Measurements from ENCODE around the gene NEO1.

Gene NEO1, protein sequence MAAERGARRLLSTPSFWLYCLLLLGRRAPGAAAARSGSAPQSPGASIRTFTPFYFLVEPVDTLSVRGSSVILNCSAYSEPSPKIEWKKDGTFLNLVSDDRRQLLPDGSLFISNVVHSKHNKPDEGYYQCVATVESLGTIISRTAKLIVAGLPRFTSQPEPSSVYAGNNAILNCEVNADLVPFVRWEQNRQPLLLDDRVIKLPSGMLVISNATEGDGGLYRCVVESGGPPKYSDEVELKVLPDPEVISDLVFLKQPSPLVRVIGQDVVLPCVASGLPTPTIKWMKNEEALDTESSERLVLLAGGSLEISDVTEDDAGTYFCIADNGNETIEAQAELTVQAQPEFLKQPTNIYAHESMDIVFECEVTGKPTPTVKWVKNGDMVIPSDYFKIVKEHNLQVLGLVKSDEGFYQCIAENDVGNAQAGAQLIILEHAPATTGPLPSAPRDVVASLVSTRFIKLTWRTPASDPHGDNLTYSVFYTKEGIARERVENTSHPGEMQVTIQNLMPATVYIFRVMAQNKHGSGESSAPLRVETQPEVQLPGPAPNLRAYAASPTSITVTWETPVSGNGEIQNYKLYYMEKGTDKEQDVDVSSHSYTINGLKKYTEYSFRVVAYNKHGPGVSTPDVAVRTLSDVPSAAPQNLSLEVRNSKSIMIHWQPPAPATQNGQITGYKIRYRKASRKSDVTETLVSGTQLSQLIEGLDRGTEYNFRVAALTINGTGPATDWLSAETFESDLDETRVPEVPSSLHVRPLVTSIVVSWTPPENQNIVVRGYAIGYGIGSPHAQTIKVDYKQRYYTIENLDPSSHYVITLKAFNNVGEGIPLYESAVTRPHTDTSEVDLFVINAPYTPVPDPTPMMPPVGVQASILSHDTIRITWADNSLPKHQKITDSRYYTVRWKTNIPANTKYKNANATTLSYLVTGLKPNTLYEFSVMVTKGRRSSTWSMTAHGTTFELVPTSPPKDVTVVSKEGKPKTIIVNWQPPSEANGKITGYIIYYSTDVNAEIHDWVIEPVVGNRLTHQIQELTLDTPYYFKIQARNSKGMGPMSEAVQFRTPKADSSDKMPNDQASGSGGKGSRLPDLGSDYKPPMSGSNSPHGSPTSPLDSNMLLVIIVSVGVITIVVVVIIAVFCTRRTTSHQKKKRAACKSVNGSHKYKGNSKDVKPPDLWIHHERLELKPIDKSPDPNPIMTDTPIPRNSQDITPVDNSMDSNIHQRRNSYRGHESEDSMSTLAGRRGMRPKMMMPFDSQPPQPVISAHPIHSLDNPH (N-terminal part only)
- total RNA-seq, result 23.4 to 24.8 reads per million in 2 donors

DNA sequence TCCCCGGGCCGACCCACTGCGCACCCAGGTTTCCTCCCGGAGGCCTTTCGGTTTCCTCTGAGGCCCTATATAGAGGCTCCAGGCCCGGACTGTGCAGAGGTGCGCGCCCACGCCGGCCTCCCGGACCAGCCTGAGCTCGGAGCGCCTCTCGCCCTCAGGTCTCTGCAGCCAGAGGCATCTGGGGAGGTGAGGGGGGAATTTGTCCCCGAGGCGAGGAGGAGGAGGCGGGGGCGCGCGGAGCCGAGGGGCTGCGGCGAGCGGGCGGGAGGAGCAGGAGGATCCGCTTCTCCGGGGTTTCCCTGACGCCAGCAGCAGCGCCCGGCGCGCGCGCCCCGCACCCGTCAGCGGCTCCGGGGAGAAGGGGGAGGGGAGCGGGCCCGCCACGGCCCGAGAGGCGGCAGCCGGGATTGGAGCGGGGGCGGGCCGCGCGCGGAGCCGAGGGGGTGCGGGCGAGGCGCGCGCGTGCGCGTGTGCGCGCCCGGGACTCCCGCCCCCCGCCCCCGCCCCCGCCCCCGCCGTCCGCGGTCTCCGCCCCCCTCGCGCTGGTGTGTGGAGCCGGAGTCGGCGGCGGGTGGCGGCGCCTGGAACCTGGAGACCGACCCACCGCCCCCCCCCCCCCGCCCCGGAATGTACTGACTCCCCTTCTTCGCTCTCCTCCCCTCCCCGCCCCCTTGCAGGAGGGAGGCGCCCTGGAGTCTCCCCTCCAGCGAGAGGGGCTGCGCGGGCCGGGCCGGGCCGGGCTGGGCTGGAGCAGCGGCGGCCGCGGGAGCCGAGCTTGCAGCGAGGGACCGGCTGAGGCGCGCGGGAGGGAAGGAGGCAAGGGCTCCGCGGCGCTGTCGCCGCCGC is at the start of gene NEO1:
Gene NEO1, plus strand, starts transcription at position 657 of the 846 bp plus-strand sequence. CDS start 213 bp downstream, outside the sequence.
- peak; percentile 73 for DNase-seq

DNA sequence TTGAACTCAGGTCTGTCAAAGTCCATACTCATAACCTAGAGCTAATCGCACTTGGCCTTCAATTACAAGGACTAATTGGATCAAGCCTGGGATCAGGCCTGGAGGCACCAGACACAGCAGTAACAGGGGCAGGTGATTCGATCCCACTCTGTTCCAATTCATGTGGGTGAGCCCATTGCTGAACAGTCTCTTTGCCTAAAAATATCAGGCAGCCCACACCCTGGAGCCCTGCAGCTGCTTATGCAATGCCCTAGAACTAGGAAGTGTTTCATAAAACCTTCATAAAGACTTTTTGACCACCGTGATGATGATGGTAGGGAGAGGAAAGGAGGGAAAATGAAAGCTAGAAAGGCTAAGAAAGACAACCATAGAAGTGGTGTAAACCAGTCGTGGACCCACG is 47.8 kb upstream of the NEO1 start:
- DNase-seq, result no peak

DNA sequence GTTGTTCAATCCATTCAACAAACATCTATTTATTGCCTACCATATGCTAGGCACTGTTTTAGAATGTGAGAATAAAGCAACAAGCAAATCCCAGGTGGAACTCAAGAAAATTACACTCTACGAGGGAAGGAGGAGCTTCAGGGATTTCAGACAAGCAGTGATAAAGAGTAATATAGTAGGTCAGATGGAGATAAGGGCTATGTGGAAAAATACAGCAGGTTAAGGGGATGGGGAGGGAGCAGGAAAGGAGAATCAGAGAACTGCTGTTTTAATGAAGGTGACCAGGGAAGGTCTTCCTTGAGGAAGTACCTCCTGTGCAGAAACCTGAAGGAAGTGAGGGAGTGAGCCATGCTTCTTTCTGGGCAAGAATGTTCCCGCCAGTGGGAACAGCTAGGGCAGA is 47.2 kb upstream of the NEO1 start:
- no peak for DNase-seq

DNA sequence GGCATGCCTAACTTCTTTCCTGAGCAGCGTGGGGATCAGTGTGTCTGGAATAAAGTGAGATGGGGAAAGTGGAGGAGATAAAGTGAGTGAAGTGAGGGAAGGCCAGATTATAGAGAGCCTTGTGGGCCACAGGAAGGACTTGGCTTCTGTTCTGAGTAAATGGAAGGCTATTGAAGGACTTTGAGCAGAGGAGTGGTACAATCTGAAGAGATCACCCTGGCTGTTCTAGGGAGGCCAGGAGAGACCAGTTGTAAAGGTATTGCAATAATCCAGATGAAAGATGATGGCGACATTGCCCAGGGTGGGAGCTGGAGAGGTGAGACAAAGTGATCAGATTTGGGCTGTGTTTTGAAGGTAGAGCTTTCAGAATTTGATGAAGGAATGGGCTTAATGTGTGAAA is 46.8 kb upstream of the NEO1 start:
- DNase-seq, result no peak

DNA sequence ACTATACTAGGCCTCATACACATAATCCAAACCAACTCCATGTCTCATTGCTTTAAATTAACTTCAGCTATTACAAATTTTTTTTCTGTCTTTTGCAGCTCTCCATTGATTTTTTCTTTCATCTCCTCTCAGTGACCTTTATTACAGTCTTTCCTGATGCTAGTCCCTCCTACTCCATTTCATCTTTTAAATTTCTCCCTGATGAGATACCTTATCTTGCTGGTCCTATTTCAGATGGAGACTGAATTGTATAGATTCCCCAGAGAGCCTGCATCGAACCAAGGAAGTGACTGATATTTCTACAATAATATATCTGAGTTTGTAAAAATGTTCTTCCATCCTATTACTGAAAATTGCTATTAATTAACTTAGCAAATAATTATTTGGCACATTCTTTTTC is 45.7 kb upstream of the NEO1 start:
- DNase-seq, result no peak

DNA sequence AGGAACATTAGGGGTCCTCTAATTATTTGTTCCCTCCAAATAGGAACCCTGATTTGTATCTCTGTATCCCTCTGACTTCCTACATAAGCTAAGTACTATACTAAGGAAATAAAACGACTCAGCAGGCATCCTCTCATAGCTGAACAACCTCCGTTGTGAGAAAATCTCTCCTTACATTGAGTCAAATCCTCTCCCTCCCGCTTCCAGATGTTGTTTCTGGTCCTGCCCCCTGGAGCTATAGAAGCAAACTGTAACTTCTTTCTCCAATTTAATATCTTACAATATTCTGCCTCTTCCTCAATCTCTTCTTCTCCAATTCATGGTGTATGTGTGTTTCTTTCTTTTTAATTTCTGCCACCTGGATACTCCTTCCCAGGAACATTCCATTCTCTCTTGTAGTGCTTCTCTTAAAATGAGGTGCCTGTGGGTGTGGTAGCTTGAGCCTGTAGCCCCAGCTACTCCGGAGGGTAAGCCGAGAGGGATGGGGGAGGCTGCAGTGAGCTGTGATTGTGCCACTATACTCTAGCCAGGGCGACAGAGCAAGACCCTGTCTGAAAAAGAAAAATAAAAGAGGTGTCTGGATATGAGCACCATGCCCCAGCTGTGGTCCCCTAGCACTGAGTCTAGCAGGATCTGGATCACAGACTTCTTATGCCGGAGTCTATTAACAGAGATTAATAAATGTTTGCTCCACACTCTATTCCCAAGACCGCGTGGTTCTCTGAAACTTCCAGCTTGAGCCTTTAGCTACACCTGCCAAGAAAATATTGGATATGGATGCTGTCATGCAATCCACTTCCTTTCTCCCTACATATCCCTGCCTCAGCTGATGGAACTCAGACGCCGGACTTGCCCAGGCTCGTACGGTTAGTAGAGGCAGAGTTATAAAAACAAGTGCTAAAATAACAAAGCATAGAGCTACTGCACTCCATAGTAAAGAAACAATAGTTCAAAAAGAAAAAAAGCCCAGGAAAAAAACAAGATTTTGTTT is 42.9 kb upstream of the NEO1 start:
- DNase-seq, result no peak

DNA sequence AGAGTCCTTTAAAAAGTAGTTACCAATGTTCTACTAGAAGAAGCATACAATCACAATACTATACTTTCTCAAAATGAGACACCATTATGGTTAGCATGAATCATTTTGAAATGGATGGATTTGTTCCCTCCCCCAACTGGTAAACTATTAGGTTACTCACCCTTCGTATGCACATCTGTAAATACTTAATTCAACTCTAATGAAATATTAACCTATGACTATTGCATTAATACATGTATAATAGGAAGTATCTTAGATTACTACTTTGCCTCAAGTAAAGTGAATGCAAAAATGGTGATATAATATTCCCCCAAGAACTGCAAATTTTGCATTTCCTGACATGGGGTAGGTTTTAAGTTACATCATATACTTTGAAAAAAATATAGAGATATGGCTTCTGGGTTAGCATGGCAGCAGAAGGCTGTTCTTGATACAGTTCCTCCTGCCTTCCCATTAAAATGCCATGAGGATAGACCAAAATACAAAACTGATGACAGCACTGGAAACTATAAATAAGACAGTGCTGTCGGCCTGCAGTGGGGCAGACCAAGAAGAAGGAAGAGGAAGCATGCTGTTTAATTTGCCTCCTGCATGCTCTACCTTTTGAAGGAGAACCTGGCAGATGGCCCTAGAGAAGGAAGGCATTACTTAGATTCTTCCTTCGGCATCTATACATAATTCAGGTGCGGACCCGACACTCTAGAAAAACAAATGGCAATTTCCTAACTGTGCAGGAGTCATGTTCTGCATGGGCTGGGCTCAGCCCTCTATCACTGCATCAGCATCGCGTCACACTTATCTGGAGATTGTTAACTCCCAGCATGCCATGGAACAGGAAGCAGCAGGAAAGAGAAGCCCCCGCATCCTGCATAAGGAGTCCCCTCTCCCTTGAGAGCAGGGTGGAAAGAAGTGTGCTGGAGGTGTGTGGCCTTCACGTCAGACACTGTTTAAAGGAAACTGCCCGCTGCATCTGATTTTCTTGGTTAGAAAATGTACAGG is 41.8 kb upstream of the NEO1 start:
- DNase-seq, result no peak

DNA sequence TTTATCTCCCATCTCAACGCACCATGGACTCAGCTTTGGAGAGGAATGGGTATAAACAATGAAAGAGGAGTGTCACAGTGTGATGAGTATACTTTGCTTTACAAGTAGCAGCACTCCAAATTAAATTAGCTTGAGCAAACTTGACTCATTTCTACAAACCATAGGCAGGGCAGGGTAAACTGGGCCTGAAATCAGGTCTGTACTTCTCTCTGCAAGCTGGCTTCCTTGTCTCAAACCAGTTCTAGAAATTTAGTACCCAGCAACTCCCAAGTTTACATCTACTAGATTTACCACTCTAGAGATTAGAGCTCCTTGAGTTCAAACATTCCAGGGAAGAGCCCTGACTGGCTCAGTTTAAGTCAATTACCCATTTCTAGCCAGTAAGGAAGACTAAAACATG is 37.4 kb upstream of the NEO1 start:
- DNase-seq, result no peak

DNA sequence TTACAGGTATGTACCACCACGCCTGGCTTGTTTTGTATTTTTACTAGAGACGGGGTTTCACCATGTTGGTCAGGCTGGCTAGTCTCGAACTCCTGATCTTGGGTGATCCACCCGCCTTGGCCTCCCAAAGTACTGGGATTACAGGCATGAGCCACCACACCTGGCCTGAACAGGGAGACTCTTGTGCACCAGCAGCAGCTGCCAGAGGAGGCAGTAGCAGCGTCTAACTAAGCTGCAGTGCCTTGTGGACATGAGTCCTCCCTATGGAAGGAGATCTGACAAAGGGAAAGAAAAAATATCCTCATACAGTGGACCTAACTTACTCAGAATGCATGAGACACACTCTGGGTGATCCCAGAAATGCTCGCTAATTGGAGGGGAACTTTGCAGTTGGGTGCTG is 36.8 kb upstream of the NEO1 start:
- no peak for DNase-seq

DNA sequence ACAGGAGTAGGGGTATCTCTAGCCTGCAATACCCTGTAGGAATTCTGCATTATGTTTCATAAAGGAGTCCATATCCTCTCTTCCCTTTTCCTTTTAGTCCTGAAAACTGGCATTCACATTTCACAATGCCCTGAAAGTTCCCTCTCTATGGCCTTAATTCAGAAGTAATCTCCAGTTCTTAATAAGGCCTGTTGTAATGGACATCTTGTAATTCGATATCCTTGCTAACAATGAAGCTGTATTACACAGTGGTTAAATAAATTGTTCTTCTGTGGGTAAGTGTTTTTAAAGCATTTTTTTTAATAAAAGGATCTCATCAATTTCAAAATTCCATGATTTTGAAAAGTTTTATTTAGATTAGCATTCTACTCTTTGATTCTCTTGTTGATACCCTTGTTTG is 34.3 kb upstream of the NEO1 start:
- DNase-seq, result no peak

DNA sequence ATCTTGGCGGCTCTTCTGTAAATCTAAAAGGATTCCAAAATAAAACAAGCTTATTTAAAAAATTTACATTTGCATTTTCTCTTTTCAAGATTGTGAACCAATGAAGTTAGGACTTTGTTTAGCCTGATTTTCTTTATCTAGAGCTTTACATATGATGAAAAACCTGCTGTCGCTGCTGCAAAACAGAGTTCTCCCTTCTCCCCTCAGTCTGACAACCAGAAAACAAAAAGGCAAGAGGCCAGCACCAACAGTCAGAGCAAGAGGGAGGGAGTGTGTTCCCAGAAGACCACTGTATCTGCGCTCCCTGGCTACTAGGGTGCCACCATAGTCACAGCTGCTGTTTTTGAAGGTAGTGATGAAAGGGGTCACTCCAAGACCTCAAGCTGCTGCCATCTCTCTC is 33.1 kb upstream of the NEO1 start:
- DNase-seq, result no peak

DNA sequence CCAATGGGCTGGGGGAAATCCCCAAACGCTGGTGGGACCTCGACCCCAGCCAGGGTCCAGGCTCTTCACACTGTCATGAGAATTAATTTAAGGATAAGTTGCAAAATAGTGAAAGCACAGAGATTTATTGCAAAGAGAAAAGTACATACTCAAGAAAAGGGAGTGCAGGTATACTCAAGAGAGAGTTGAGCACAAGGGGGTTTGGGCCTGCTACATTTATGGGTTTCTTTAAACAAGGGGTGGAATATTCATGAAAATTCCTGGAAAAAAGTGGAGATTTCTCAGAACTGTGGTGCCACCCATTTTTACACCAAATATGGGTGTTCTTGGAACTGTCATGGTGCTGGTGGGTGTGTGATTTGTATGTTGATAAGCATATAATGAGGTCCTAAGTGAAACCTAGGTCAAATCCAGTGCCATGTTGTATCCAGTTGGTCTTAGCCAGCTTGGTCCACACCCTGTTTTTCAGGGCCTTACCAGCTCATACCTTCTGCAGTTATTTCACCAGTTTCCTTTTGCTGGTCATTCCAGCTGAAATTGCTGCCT is 32.6 kb upstream of the NEO1 start:
- no peak for DNase-seq

DNA sequence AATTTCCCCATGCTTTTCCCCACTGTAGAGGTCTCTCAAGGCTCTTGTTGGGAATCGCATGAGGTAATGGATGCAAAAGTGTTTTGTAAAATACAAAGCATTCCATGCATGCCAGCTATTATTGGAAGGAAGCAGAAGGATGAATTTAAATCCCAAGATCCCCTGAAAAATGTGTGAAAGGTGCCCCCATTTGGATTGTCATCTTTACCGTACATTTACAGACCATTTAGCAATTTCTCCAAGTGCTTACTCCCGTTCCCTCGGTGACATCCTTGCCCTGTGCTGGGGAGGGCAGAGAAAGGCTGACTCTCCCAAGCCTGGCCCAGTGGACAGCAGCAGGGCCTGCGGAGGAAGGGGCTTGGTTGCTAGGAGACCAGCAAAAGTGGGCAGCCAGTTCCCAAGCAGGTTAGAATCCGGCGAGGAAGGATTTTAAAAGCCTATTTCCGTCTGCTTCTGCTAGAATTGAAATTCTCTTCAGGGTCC is 31.1 kb upstream of the NEO1 start:
- no peak for DNase-seq

DNA sequence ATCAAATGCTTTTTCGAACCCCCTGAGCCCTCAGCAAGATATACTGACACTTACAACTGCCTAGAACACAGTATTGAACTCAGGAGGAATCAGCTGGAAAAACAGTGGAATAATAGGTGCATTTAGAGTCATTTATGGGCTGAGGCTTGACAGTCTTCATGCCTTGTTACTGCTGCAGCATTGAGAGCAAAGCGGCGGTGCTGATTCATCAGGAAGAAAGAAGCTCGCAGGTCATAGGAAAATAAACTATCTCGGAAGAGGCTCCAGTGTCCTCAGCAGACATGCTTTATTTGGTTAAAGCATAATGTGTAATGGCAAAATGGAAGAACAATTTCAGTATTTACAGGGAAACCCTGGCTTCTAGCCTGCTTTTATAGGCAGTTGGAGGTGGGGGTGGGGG is 30.1 kb upstream of the NEO1 start:
- no peak for DNase-seq

DNA sequence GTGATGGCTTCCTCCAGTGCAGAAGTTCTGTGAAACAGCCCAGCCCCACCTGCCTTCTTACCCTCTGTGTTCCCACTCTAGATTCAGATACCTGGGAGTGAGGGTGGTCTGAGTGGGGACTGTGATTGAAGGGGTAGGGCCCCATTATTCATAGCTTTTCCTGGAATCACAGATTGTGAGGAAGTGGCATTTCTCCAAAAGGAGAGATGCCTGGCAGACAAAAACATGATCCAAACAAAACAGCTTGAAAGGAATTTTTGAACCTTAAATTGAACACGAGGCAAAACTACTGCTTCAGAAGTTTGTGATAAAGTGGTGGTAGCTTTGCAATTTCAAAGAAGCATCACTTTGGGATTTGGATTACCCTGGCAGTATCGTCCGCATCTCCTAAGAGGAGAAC is 29.2 kb upstream of the NEO1 start:
- no peak for DNase-seq

DNA sequence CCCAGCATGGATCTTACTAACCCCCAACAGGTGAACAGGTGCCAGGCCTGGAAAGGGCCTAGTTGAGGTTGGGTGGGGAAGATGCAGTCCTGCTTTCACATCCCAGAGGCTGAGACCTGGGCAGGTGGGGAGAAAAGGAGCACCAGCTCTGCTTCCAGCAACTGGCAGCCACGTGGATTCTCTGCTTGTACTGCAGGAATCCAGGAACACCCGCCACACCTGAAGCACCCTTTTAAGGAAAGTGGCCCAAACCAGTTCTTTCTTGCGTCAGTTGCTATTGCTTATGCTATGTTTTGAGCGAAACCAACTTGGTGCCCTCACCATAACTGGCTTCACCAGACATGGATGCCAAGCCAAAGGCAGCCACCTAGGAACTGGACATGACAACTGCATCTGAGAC is 28.1 kb upstream of the NEO1 start:
- no peak for DNase-seq

DNA sequence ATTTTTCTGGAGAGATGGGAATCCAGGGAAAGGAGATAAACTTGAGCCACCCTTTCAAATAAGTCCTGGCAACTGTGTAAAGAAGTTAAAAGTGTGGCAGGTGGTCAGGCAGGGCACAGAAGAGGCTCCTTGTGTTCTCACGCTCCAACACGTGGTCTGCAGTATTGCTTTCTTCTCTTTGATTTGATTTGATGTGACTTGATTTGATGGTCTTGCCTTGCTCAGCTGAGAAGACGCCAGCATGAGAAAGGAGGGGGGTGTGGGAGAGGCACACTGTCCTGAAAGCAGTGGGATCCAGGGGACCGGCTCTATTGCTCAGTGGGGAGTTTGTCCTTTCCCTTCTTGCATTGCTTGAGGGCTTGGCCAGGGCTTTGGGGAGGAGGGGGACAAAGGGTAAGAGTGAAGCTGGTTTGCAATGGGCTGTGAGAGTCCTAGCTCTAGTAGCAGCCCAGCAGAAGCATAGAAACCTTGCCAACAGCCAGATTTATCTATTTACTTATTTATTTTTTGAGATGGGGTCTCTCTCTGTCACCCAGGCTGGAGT is 25.7 kb upstream of the NEO1 start:
- no peak for DNase-seq

DNA sequence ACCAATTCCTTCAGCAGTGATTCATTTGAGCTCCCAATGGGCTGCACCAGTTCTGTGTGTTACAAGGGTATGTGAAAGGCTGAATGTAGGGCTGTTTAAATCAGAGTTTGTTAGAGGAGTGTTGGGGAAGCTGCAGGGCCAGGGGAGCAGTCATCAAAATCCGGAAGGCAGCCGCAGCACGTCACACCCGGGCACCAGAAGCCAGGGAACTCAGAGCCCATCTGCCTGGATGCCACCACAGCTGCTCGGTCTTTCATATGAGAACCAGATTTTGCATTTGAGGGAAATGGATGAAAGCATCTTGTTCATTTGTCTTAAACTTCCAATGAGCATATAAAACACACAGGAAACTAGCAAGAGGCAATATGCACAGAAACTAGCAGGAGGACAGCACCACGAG is 24.2 kb upstream of the NEO1 start:
- no peak for DNase-seq
